CD8-positive, alpha-beta memory T cell (primary cell): Measurements from ENCODE around the gene KRTAP16-1. TPM values are rescaled to one million over a fixed set of nuclear protein-coding genes. Genes with fewer than 3 reads are reported as not detected.

Experiments
- CTCF ChIA-PET: fragments of 350-600 bp; sonication (Branson Sonifier 250); formaldehyde crosslinking; loops from one replicate; lab custom pipeline; 2021; ENCODE audit warnings: antibody characterized with exemption; lab: Charles Lee
- POLR2A ChIA-PET: fragments of 350-600 bp; sonication (Branson Sonifier 250); formaldehyde crosslinking; loops from one replicate; lab custom pipeline; 2021; ENCODE audit warnings: antibody characterized with exemption; lab: Charles Lee
- DNase-seq, 5 donors: peaks; one replicate each; pipeline versions ENCODE4 v3.0.0 to v3.0.0-alpha.2; 2020 to 2022; ENCODE audit warnings: mixed read lengths in 1 of 5
- H3K27ac ChIP-seq: one replicate; pipeline ENCODE4 v1.7.0; 2013; ENCODE audit warnings: low read depth, mild to moderate bottlenecking, low read length, moderate library complexity
- H3K27me3 ChIP-seq: 2 replicates; pipeline ENCODE4 v1.7.0; 2013; ENCODE audit warnings: low read length, mild to moderate bottlenecking; ENCODE audit not compliant: insufficient read depth, poor library complexity, severe bottlenecking
- H3K36me3 ChIP-seq: 2 replicates; pipeline ENCODE4 v1.7.0; 2013; ENCODE audit warnings: mild to moderate bottlenecking, low read length, moderate library complexity; ENCODE audit not compliant: insufficient read depth
- H3K4me1 ChIP-seq: 2 replicates; pipeline ENCODE4 v1.7.0; 2013; ENCODE audit warnings: mild to moderate bottlenecking, low read length, moderate library complexity; ENCODE audit not compliant: insufficient read depth
- H3K4me3 ChIP-seq: 2 replicates; pipeline ENCODE4 v1.7.0; 2013; ENCODE audit warnings: mild to moderate bottlenecking, low read length
- H3K9me3 ChIP-seq: 2 replicates; pipeline ENCODE4 v1.7.0; 2013; ENCODE audit warnings: mild to moderate bottlenecking, low read length
- H3K27ac Mint-ChIP-seq, 8 donors: one replicate each; pipeline ENCODE4 v1.8.0; 2020 to 2021; ENCODE audit warnings: mixed read lengths in 8 of 8, mild to moderate bottlenecking in 6 of 8, inconsistent platforms in 3 of 8, moderate library complexity in 3 of 8
- H3K27me3 Mint-ChIP-seq, 2 donors: one replicate each; pipeline ENCODE4 v1.8.0; 2020 to 2021; ENCODE audit warnings: mixed read lengths in 2 of 2, mild to moderate bottlenecking in 1 of 2, moderate library complexity in 1 of 2
- H3K36me3 Mint-ChIP-seq, 3 donors: one replicate each; pipeline ENCODE4 v1.8.0; 2020 to 2021; ENCODE audit warnings: mixed read lengths in 3 of 3, inconsistent platforms in 1 of 3, mild to moderate bottlenecking in 1 of 3
- H3K4me1 Mint-ChIP-seq, 3 donors: one replicate each; pipeline ENCODE4 v1.8.0; 2020 to 2021; ENCODE audit warnings: mixed read lengths in 3 of 3, inconsistent platforms in 1 of 3, mild to moderate bottlenecking in 1 of 3
- H3K4me3 Mint-ChIP-seq, 7 donors: one replicate each; pipeline ENCODE4 v1.8.0; 2020 to 2021; ENCODE audit warnings: mixed read lengths in 7 of 7, mild to moderate bottlenecking in 6 of 7, moderate library complexity in 4 of 7, inconsistent platforms in 2 of 7
- H3K9me3 Mint-ChIP-seq, 5 donors: one replicate each; pipeline ENCODE4 v1.8.0; 2020 to 2022; ENCODE audit warnings: mixed read lengths in 5 of 5, mild to moderate bottlenecking in 3 of 5, moderate library complexity in 2 of 5, inconsistent platforms in 1 of 5
- polyA plus RNA-seq: library from polyadenylated mRNA; unstranded; fragments of 300-500 nt; fragmentation: Illumina TruSeq; gene quantifications from one replicate; pipeline ENCODE4 v1.2.3, GENCODE V29; 2021
- total RNA-seq, 2 experiments: library from RNA; stranded (reverse); gene quantifications; one replicate each; pipeline ENCODE4 v1.2.3, GENCODE V29; 2021

Gene KRTAP16-1
- total and polyA plus RNA-seq, 3 experiments from 2014 or later, result 0.58 TPM; not detected in 2

DNA sequence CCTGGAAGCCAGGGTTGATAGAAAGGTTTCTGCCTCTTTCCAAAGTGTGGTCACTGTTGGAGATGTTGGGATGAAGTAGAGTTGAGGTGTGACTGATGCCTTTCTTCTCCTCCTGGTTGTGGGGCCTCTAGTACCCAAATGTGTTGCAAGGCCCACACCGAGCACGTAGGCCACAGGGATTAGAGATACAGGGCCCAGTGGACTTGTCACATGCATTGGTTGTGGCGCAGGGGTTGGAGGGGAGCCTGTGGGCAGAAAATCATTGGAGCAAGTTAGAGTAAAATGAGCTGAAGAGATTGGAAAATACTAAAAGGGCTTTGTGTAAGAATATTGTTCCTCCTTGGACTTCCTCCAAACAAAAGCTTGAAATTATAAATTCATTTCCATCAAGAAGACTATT, 36.9 kb upstream of the KRTAP16-1 start:
- DNase-seq, result no peak
- Mint-ChIP-seq H3K27me3 (no peaks in the 10 kb centered on the region), H3K27ac (peak overlapping the region in 1 of 8 donors; percentile 17), H3K9me3 (peaks cover 10 to 24% (median 16%) of the 10 kb centered on the region in 5 donors), H3K36me3 (peaks cover 3 to 24% (median 5%) of the 10 kb centered on the region in 3 donors), H3K4me1 (peaks cover 26 to 42% (median 31%) of the 10 kb centered on the region in 3 donors), H3K4me3 (no peak overlapping the region)
- no peaks in the 10 kb centered on the region for H3K36me3 ChIP-seq
- ChIA-PET CTCF (no interaction called here), POLR2A (no interaction called here)
- no peak overlapping the region for H3K27ac ChIP-seq
- no peak overlapping the region for H3K4me3 ChIP-seq
- peaks cover 20% of the 10 kb centered on the region for H3K4me1 ChIP-seq
- H3K27me3 ChIP-seq, result no peaks in the 10 kb centered on the region
- H3K9me3 ChIP-seq, result peaks cover 4% of the 10 kb centered on the region

DNA sequence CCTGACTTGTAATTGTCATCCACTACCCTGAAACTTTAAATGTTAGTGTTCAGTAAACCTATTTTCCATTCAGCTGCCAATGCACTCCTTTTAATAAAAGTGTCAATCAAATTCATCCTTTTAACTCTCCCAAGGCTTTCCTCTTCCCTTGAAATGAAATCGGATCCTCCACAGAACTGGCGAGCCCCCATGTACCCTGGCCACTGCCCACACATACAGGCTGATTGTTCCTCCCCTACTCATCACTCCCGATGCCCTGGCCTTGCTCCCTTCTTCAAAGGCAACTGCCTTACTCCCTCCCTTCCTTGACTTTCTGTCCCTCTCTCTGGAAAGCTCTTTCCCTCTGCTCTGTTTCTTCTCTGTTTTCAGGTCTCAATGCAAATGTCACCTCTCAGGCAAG, 33.9 kb upstream of the KRTAP16-1 start:
- Histone ChIP-seq H3K27ac (no peak overlapping the region), H3K4me3 (no peak overlapping the region), H3K27me3 (no peaks in the 10 kb centered on the region), H3K4me1 (peaks cover 47% of the 10 kb centered on the region), H3K9me3 (peaks cover 4% of the 10 kb centered on the region), H3K36me3 (no peaks in the 10 kb centered on the region)
- ChIA-PET POLR2A (no interaction called here), CTCF (interaction anchor here (0.7 to 1.8 kb wide), 3 partner anchors 21 to 320 kb away, joined by 3 to 7 read pairs (median 5); no protein-coding TSS in a partner anchor)
- peaks cover 56 to 71% (median 58%) of the 10 kb centered on the region in 3 donors for H3K4me1 Mint-ChIP-seq
- no peaks in the 10 kb centered on the region for H3K27me3 Mint-ChIP-seq
- DNase-seq, result no peak
- peak overlapping the region in 1 of 7 donors; percentile 34 for H3K4me3 Mint-ChIP-seq
- H3K9me3 Mint-ChIP-seq, result peaks cover 10 to 24% (median 16%) of the 10 kb centered on the region in 5 donors
- H3K27ac Mint-ChIP-seq, result peak overlapping the region; percentile 21 to 98 (median 68)
- H3K36me3 Mint-ChIP-seq, result peaks cover 3 to 24% (median 5%) of the 10 kb centered on the region in 3 donors

DNA sequence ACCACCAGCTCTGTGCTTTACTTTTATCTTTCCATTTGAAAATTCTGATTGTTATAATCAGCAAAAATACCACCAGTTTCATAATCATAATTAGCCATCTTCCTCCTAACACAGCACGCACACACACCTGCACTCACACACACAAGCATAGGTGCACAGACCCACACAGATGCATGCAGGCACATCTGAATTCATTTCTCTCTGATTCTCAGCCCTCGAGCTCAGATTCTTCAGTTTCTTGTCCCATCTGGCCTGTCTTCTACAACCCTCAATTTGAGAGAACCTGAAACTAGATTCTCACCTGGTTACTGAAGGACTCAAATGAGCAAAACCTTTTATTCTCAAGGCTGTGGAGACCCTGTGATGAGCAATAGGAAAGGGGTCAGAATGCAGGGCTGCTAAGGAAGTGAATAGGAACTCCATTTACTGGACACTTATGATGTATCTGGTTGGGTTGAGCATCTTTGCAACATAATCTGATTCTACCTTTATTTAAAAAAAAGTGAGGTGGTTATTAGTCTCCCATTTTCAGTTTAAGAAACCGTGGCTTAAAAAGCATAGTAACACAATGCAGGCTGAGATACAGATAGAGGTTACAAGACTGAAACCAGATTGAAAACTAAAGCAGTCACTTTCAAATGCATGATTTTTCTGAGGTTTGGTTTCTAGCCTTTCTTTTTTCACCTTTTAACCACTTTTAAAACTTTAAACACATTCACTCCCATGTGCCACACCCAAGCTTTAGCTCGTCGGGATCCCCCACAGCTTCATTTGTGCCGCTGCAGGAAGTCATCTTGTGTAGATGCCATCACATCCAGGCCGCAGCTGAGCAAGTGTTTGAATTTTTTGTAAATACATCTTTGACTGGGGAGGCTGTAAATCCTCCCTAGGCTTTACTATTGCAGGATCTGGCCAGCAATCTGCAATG, 32.1 kb upstream of the KRTAP16-1 start:
- Histone ChIP-seq H3K4me1 (peaks cover 63% of the 10 kb centered on the region), H3K27me3 (no peaks in the 10 kb centered on the region), H3K36me3 (no peaks in the 10 kb centered on the region), H3K9me3 (peaks cover 4% of the 10 kb centered on the region), H3K27ac (peak overlapping the region; percentile 7), H3K4me3 (peak overlapping the region; percentile 25)
- Mint-ChIP-seq H3K36me3 (peaks cover 3 to 24% (median 5%) of the 10 kb centered on the region in 3 donors), H3K4me3 (peak overlapping the region; percentile 37 to 87 (median 75)), H3K4me1 (peaks cover 67 to 81% (median 73%) of the 10 kb centered on the region in 3 donors), H3K9me3 (peaks cover 10 to 24% (median 16%) of the 10 kb centered on the region in 5 donors), H3K27me3 (no peaks in the 10 kb centered on the region), H3K27ac (peak overlapping the region; percentile 92 to 99 (median 98))
- ChIA-PET CTCF (interaction anchor here (0.9 to 2.5 kb wide), 3 partner anchors 32 to 322 kb away, joined by 3 to 7 read pairs (median 3); partner anchors contain the start of gene KRTAP16-1), POLR2A (interaction anchor here (1.1 to 1.3 kb wide), 2 partner anchors 33 to 347 kb away, joined by 3 to 11 read pairs; partner anchors contain the start of gene EIF1)
- DNase-seq, result peak; percentile 37 to 87 (median 80)

DNA sequence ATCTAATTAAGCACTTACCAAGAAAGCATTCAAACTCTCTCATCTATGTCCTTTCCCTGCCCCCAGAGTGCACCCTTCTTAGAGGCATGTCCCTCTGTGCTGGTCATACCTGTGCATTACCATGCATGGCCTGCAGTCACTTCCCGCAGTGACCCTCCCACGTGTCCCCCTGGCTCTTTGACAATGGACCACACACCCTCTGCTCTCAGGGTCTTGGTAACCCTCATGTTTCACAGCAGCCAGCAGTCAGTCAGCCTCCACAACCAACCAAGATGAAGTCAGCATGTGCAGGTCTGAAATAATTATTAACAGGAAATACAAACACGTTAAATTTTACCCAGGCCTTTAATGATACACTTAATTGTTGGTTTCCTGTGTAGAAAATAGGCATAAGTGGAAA, 31.4 kb upstream of the KRTAP16-1 start:
- Histone ChIP-seq H3K27me3 (no peaks in the 10 kb centered on the region), H3K4me3 (no peak overlapping the region), H3K36me3 (no peaks in the 10 kb centered on the region), H3K4me1 (peaks cover 70% of the 10 kb centered on the region), H3K27ac (no peak overlapping the region), H3K9me3 (peaks cover 4% of the 10 kb centered on the region)
- Mint-ChIP-seq H3K27ac (peak overlapping the region; percentile 92 to 99 (median 98)), H3K4me1 (peaks cover 74 to 84% (median 80%) of the 10 kb centered on the region in 3 donors), H3K4me3 (peak overlapping the region; percentile 2 to 87 (median 75)), H3K36me3 (peaks cover 3 to 24% (median 5%) of the 10 kb centered on the region in 3 donors), H3K27me3 (no peaks in the 10 kb centered on the region), H3K9me3 (peaks cover 10 to 24% (median 16%) of the 10 kb centered on the region in 5 donors)
- CTCF ChIA-PET, result interaction anchor here (1.0 to 2.5 kb wide), 4 partner anchors 8 to 322 kb away, joined by 3 to 7 read pairs (median 4); partner anchors contain the start of genes KRT33A and KRTAP16-1
- DNase-seq, result no peak
- POLR2A ChIA-PET, result no interaction called here

DNA sequence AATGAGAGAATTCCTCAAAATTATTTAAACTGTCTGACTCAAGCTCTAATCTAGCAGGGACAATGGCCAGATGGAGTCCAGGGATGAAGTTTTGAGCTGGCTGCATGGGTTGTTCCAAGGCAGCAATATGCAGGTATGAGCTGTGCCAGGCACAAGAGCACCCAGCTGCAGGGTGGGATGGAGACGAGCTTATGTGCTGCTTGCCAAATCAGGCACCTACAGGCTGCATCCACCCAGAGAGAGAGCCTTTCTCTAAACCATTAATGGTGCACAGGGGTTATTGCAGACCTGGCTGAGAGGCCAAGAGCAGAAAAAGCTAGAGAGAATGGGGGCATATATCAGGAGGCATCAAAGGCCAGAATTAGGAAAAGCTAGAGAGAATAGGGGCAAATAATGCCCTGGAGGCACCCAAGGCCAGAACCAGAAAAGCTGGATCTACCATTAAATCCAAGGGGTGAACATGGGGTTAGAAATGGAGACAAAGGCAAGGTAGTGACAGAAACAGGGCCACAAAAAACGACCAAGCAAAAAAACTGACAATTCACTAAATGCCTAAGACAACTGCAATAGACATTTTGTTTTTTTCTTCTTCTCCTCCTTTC, 30.6 kb upstream of the KRTAP16-1 start:
- peaks cover 82 to 92% (median 88%) of the 10 kb centered on the region in 3 donors for H3K4me1 Mint-ChIP-seq
- H3K27me3 Mint-ChIP-seq, result no peaks in the 10 kb centered on the region
- Histone ChIP-seq H3K27me3 (no peaks in the 10 kb centered on the region), H3K9me3 (peaks cover 4% of the 10 kb centered on the region), H3K4me3 (peak overlapping the region; percentile 21), H3K27ac (peak overlapping the region; percentile 54), H3K4me1 (peaks cover 78% of the 10 kb centered on the region), H3K36me3 (no peaks in the 10 kb centered on the region)
- ChIA-PET POLR2A (no interaction called here), CTCF (interaction anchor here (1.0 to 2.5 kb wide), 6 partner anchors 9 to 323 kb away, joined by 3 to 7 read pairs (median 4); partner anchors contain the start of genes KRT33A and KRTAP16-1)
- peaks cover 3 to 24% (median 5%) of the 10 kb centered on the region in 3 donors for H3K36me3 Mint-ChIP-seq
- DNase-seq, result no peak
- peak overlapping the region; percentile 40 to 87 (median 75) for H3K4me3 Mint-ChIP-seq
- H3K9me3 Mint-ChIP-seq, result peaks cover 10 to 24% (median 16%) of the 10 kb centered on the region in 5 donors
- H3K27ac Mint-ChIP-seq, result peak overlapping the region; percentile 92 to 99 (median 98)

DNA sequence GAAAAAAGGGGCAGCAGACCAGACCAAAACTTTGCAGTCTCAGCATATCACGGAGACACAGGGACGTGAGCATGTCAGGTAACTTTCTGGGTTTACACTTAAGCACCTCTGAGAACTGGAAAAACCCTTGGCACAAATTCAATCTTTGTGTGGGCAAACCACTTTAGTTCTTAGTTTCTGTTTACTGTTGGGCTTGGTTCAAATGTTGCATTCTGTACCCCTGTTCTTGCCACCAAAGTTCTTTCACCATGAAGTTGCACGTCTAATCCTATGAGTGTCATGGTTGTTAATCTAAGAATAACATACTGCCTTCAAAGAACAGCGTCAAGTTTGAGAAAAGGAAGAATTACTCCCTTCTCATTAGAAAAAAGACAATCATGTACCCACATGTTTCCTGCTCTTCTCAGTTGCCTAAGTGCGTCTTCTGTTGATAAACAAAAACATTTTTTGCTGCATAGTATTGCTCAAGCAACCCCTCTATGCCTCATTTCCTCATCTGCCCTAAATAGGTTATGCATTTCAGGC, 29.9 kb upstream of the KRTAP16-1 start:
- Mint-ChIP-seq H3K9me3 (peaks cover 10 to 23% (median 16%) of the 10 kb centered on the region in 5 donors), H3K36me3 (peaks cover 3 to 21% (median 5%) of the 10 kb centered on the region in 3 donors), H3K27ac (peak overlapping the region; percentile 92 to 99 (median 98)), H3K4me3 (peak overlapping the region; percentile 40 to 87 (median 75)), H3K4me1 (peaks cover 86 to 95% (median 95%) of the 10 kb centered on the region in 3 donors), H3K27me3 (no peaks in the 10 kb centered on the region)
- Histone ChIP-seq H3K27me3 (no peaks in the 10 kb centered on the region), H3K9me3 (peaks cover 4% of the 10 kb centered on the region), H3K4me1 (peaks cover 85% of the 10 kb centered on the region), H3K27ac (peak overlapping the region; percentile 54), H3K36me3 (no peaks in the 10 kb centered on the region), H3K4me3 (peak overlapping the region; percentile 21)
- ChIA-PET CTCF (interaction anchor here (1.1 to 2.5 kb wide), 3 partner anchors 9 to 31 kb away, joined by 4 to 7 read pairs (median 5); partner anchors contain the start of gene KRTAP16-1), POLR2A (no interaction called here)
- DNase-seq, result peak in 4 of 5 donors; percentile 43 to 90 (median 80)

DNA sequence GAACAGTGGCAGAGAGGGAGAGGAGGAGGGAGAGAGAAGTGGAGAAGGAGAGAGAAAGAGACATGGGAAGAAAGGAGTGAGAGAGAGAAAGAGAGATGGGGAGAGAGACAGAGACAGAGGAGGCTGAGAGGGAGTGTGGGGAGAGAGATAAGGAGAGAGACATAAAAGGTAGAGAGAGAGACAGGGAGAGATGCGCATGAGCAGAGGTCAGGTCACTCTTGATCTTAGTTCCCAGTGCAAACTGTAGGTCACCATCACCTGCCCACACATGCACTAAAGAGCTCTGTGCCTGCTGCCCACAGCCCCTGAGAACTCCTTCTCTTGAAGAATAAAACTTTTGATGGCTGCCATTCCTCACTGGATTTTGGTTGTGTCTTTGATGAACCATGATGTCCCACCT, 26.6 kb upstream of the KRTAP16-1 start:
- ChIA-PET CTCF (interaction anchor here (1.0 kb wide), 1 partner anchor 13 kb away, joined by 3 read pairs; no protein-coding TSS in a partner anchor), POLR2A (no interaction called here)
- Histone ChIP-seq H3K4me3 (no peak overlapping the region), H3K4me1 (peaks cover 73% of the 10 kb centered on the region), H3K36me3 (no peaks in the 10 kb centered on the region), H3K27ac (no peak overlapping the region), H3K9me3 (no peaks in the 10 kb centered on the region), H3K27me3 (no peaks in the 10 kb centered on the region)
- Mint-ChIP-seq H3K4me1 (peaks cover 70 to 78% (median 74%) of the 10 kb centered on the region in 3 donors), H3K36me3 (peaks cover 0 to 4% (median 0%) of the 10 kb centered on the region in 3 donors), H3K4me3 (peak overlapping the region in 6 of 7 donors; percentile 4 to 85 (median 30)), H3K27me3 (no peaks in the 10 kb centered on the region), H3K27ac (peak overlapping the region in 6 of 8 donors; percentile 70 to 90 (median 87)), H3K9me3 (no peaks in the 10 kb centered on the region)
- DNase-seq, result no peak
